GM19035 (cell line): ENCODE results near the gene NPAS3.

ENCODE experiments used
- ATAC-seq: cut with Tn5 transposase; IDR thresholded peaks from one replicate; pipeline ENCODE4 v1.9.1; 2021; ENCODE audit not compliant: unreplicated experiment

Gene NPAS3

GRCh38 chr14:33420051-33420627, 481.5 kb downstream of the NPAS3 start:
- ATAC-seq: no peak

DNA sequence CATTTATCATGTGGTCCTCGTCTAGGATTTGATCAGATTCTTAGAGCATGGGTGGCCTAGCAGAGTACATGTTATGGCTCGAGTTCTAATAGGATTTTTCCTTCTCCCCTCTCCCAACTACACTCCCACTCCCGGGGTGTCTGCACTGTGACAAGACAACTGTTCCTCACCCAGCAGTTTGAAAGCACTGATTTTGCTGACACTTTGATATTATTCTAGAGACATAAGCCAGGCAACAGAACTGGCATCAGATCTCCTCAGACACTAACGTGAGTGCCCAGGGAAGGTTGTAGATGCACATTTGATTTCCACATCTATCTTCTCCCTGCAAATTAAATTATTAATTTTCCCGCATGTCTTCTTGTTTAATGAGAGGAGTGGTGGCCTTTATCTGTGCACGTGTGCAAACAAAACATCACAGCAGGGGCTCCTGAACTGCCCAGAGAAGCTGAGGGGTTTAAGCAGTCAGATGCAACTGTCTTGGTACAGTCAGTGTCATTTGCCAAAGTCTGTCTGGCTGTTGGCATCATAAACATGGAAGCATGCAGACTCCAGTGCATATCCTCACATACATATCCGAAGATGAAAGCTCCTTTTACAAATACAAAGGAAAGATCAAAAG, 491.8 kb downstream of the NPAS3 start:
- ATAC-seq: no peak

DNA sequence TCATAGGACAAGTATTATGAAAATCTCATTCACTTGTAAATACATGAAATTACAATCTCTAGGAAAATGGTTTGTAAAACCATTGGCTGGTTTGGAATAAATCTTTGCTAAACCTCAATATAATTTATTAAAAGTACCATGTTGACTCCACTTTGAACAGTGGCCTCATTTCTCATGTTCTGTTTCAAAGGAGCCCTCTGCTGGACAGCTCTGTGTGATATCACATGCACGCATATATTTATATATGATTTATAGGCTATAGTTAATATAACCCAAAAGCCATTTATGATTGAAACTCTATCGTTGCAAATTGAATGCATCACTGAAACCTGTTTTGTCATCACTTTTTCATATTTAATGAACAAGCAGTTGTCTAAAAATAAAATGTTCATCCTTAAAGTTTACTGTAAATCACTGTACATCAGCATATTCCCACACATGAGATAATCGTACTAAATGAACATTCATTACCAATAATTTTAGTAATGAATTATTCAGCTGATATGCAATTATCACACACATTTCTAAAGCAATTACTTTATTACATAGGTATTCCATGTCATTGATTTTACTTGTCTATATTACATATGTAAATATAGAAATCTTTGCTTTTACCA, 493.8 kb downstream of the NPAS3 start:
- ATAC-seq: no peak

GRCh38 chr14:33433396-33433795, 494.7 kb downstream of the NPAS3 start:
- no peak for ATAC-seq

- no peak for ATAC-seq
Observed at GRCh38 chr14:33435911-33436689, 497.4 kb downstream of the NPAS3 start.

- no peak for ATAC-seq
Observed at GRCh38 chr14:33441633-33442032, 503.0 kb downstream of the NPAS3 start.

DNA sequence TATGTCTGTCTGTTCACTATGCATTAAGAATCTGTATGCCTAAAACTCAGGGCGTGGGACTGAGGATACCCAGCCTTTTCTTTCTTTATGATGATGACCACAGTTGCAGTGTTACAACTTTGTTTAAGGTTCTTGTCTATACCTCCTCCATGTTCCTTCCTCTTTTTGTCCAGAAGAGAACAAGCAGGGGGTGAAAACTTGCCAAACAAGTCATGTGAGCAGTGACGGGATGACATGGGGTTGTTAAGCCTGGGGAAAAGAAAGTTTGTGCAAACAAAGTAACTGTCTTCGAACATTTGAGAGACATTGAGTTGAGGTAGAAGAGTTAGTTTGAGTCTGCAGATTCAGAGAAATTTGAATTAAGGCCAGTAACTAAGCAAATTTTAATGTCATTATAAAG, 505.5 kb downstream of the NPAS3 start:
- no peak for ATAC-seq

GRCh38 chr14:33449268-33449667, 510.6 kb downstream of the NPAS3 start:
- ATAC-seq: no peak

DNA sequence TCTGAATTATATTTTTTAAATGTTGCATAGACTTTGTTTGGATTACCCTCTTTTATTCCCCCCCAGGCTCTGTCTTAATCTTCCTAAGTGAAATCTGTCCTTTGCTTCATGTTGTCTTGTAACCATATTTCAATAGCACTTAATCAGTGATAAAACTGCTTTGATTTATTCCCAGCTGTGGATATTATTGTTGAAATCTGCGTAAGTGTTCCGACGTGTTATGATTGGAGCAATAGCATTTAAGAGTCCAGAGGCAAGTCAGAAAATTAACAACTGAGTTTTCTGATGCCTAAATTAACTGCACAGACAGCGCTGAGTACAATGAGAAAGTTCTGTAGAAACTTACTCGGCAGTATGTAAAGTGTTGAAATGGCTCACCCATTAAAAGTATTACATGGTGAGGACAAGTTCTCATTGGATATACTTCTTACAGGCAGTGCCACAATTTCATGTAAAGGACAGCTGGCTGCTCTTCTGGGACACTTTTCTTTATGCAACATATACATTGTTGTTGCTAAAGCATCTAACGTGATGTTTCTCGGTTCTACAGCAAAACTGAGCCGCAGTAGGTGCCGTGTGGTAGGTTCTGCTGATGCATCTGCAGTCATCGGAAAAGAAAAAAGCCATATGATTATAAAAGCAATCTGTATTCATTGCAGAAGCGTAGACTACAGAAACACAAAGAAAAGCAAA, 511.2 kb downstream of the NPAS3 start:
- ATAC-seq: no peak

- ATAC-seq: no peak
Observed at GRCh38 chr14:33450416-33450815, 511.7 kb downstream of the NPAS3 start.

- no peak for ATAC-seq
Observed at GRCh38 chr14:33451211-33451610, 512.5 kb downstream of the NPAS3 start.

DNA sequence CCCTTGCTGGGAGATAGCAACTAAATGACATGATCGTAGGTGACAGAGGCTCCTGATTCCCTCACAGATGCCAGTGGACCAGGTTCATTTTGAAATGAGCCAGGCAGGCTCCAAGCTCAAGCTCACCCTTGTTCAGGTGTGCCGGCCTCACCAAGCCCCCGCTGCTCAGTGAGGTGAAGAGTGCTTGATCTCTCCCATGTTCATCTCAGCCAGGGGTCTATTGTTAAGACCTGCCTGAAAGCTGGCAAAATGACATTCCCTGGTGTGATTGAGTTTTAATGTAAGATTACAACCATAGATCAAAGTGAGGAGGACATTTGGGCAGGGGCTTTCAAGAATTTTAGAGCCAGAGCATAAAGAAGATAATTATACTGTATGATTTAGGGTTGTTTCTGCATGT, 514.3 kb downstream of the NPAS3 start:
- no peak for ATAC-seq

- no peak for ATAC-seq
Observed at GRCh38 chr14:33454022-33454595, 515.4 kb downstream of the NPAS3 start.

DNA sequence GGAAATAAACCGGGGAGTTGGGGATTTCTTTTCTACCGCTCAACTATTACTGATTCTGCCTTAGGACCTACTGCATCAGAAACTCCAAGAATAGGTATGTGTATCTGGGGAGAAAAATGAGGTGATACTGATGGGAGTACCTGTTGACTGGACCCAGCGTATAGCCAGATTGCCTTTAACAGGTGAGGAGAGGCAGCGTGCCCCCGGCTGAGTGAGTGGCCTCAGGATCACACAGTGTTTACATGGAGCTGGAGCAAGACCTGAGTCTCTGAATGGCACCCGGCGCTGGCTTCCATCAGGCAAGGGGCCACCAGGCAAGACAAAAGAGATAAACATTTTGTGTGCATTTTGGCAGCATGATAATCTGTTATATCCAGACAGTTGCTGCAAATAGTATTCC, 516.0 kb downstream of the NPAS3 start:
- no peak for ATAC-seq

- no peak for ATAC-seq
Observed at GRCh38 chr14:33455654-33456345, 517.1 kb downstream of the NPAS3 start.

- no peak for ATAC-seq
Observed at GRCh38 chr14:33457021-33457420, 518.3 kb downstream of the NPAS3 start.

DNA sequence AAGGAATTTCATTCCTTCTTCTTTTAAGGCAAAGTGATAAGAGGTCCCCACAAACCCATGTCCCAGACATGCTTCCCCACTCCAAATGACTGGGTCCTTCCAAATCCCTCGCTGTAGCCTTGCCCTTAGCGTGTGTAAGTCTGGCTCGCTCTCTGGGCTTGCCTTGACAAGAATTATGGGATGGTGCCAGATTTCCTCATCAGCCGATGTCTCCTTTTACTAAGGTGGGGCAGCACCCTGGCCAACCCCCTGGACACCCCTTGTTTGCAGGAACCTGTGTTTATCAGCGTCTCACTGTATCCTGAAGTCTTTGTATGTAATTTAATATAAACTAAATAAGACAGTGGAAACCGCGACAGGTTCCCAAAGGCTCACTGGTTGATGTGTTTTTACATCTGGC, 518.9 kb downstream of the NPAS3 start:
- ATAC-seq: no peak

DNA sequence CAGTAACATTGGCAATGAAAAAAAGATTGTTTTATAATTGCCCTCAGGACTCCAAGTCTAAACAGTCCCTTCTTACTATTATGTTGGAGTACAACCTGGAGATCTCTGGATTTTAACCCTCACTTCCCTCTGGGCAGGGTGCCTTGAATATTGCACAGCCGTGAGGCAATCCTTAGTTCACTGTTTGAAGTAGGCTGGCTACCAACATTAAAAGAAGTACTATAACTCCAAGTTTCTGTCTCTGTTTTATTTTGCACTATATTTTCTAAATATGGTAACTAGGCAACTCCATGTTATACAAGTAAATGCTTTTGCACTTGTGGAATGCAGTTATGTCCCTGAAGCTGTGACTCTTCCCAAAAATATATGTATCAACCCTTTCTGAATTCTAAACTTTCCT, 521.5 kb downstream of the NPAS3 start:
- ATAC-seq: no peak

DNA sequence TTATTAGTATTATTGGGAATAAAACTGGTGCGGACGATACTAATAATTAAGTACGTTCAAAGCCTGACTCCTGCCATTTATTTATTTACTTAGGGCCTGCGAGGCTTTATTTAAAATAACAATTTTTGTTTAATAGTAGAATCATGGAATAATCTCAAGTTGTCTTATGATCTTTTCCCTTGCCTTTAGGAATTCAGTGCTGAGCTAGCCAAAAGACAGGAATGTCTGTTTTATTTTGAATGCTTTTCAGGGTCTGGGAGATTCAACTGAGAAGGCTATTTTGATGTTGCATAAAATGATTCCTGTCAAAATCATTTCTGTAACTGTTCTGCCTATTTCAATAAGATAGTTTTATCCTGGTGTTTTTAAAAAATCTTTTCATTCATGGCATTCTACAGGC, 522.4 kb downstream of the NPAS3 start:
- no peak for ATAC-seq

DNA sequence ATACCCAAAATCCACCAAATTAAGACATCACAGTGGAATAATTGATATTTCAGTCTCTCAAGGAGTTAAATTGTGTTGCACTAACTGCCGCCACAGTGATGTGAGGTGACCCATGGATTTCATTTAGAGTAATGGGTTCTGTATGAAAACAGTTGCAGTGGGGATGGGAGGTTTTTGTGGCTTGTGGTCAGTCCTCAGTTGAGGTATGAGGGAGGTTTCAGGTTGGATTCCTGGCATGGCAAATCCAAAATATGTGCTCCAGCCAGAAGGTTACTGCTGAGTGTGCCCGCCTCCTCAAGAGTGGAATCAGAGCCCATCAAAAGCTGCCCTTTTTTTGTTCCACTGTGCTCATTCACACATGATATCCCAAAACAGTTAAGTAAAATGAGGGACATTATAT, 525.1 kb downstream of the NPAS3 start:
- no peak for ATAC-seq
